NCI-H146 treated with DMSO at 0.1 percent for 48 hours (cell line): Measurements from ENCODE around the gene PBOV1.

Experiments
- DNase-seq: peaks from one replicate; lab custom pipeline; 2025; ENCODE audit not compliant: unreplicated experiment; lab: John Stamatoyannopoulos, UW

The PBOV1 gene

DNA sequence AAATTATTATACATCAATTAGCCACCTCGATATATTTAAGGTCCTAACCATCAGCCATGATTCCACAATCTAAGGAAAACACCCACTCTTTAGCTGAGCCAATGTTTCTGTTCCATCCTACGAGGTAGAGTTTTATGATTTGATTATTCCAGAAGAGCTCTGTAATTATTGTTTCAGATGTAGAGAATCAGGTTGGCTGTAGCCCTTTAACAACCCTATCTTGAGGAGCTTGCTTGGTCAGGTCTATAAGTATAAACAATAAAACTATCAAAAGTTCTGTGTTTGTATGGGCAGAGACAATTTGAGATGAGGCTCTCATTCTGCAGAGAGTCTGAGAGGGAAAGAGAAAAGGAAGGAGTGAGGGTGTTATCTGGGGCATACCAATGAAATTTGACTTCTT lies at the start of gene PBOV1:
Gene PBOV1 (minus strand): TSS at position 43 of the 400 bp plus-strand sequence. CDS start 96 bp downstream, outside the sequence.
- no peak for DNase-seq

DNA sequence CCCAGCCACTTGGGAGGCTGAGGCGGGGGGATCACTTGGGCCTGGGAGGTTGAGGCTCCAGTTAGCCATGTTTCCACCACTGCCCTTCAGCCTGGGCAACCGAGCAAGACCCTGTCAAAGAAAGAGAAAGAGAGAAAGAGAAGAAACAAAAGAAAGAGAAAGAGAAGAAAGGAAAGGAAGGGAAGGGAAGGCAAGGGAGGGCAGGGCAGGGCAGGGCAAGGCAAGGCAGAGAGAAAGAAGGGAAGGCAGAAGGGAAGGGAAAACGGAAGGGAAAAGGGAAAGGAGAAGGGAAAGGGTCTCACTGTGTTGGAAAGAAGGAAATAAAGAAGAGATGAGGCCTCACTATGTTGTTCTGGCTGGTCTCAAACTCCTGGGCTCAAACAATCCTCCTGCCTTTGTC lies 47.8 kb upstream of the PBOV1 start:
- DNase-seq = no peak

DNA sequence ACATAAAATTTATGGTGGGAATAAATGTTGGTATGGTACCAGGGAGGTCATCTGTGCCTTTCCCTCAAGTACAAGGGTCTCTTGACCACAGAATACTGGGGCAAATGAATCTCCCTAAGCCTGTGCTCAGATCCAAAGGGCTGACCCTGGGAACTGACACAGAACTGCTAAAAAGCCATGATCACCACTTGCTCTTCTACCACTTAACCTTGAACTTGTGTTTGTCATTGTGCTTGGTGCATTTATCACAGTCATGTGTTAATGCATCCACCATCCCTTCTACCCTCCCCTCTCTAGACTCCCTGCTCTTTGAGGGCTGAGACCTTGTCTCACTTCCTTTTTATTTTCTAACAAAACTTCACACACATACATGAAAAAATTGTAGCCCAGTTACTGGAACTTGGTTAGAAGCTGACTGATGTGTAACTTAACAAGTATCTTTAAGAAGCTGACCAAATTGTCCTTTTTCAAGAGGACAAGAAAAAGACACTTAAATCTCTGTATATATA lies 46.1 kb upstream of the PBOV1 start:
- DNase-seq = no peak

DNA sequence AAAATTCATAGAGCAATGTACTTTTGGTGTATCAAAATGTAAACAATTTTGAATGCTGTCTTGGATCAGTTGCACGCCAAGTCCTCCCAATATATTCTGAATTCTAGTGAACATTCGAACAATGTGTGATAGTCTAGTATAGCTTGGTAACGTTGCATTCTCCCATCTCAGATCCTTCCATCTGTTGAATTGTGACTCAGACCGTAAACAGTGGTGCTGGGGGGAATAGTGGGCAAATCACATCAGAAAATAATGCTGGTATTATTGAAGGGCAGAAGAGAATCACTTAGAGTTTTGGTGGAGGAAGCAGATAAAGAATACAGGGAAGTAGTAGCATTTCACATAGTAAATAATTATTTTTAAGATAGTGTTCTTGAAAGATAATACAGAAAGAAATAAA lies 45.7 kb upstream of the PBOV1 start:
- DNase-seq = no peak

- DNase-seq = no peak
These were observed 43.0 kb upstream of the PBOV1 start for GRCh38 chr6:138261116-138261780.

DNA sequence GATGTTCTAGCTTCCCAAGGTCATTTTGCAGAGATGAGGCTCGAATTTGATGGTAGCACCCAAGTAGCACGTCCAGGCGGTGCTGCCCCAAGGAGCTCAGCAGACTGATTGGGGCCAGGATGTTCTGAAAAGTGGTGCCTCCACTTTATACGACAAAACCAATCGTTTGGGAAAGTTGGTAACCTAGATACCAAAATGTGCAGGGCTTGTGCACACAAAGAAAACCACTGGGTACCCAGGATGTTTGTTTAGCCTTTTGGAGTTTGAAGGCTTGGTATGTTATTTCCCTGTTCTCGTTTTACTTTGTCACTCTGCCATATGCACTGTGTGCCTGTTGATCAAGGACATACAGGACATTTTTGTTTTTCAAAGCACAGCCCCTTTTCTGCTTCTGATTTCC lies 40.7 kb upstream of the PBOV1 start:
- DNase-seq = no peak

DNA sequence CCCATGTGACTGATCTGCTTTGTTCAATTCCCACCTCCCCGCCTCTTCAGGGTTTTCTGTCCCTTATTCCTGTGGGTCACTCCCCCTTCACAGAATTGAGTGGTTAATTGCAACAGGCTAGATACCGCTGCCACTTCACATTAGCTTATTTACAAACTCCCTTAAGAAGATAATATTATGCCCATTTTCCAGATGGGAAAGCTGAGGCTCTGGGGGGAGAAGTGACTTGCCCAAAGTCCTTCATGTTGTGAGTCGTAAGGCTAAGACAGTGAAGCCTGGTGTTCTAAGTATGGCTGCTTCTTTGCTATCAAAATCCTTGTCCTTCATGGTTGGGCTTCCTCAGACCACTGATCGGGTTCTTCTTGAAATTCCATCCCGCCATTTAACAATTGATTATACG lies 39.9 kb upstream of the PBOV1 start:
- no peak for DNase-seq

DNA sequence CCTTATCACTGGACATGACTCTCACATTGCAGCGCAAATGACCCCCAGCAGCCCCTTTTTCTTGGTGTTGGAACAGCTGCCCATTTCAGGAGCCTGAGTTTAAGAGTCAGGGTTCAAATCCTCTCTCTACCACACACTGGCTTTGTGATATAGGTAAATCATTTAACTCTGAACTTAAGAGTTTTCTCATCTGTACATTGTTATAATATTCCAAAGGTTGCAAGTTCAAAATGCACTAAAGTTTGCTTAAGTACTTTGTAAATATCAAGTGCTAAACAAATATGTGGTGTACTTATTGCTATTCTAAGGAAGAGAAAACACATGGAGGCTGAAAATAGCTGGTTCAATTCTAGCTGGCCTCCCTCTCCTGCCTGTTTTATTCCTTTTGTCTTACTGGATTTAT lies 39.3 kb upstream of the PBOV1 start:
- no peak for DNase-seq

GRCh38 chr6:138255443-138255842 lies 37.2 kb upstream of the PBOV1 start:
- no peak for DNase-seq

DNA sequence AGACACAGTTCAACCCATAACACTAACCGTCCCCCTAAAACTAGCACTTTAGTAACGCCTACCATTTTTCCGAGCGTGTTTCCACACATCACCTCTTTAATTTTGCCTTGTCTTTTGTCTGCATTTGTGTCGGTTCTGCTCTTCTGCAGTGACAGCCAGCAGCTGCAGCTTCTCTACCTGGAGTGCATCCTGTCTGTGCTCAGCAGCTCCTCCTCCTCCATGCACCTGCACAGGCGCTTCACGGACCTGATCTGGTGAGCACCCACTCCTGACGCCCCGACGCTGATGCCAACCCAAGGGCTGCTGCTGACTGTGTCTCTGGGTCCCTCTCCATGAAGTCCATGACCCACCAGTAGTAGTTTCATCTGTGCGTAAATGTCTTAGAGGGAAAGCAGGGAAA lies 35.4 kb upstream of the PBOV1 start:
- DNase-seq = no peak

- no peak for DNase-seq
These were observed 32.4 kb upstream of the PBOV1 start for GRCh38 chr6:138250513-138251247.

DNA sequence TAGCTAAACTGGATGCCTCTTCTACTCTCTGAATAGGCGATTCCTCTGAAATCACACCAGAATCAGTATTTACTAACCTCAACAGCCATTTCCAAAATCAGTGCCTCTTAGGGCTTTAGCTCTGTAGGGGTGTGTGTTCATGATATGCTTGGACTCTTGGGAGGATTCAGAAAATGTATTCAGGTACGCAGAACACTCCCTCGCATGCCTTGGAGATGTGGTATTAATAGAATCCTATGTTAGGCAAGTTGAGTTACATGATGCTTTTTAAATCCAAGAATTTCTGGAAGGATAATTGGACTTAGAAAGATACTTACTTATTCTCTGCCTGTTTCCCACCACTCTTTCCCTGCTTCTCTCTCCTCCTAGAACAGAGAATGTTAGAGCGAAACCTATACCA lies 31.8 kb upstream of the PBOV1 start:
- DNase-seq = no peak

GRCh38 chr6:138248878-138249277 lies 30.6 kb upstream of the PBOV1 start:
- no peak for DNase-seq

- no peak for DNase-seq
These were observed 29.7 kb upstream of the PBOV1 start for GRCh38 chr6:138248011-138248410.

GRCh38 chr6:138246650-138247440 lies 28.6 kb upstream of the PBOV1 start:
- no peak for DNase-seq

DNA sequence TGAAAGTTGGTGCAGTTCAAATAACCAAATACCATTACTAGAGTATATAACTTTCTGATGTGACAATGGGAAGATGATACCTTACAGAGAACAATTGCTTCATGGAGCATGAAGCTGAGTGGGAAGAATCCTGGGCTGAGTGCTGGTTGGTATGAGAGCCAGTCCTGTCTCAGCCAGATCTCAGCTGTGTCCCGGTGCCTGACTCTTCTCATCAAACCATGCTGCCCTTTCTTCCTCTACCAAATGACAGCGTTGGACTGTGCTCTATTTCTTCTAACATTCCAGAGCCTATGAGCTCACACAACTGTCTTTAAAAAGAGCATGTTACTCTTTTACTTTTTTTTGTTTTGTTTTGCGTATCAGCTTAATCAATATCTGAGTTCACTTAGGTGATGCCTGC lies 27.5 kb upstream of the PBOV1 start:
- DNase-seq = no peak

GRCh38 chr6:138242987-138243592 lies 24.8 kb upstream of the PBOV1 start:
- DNase-seq = peak; percentile 85

- DNase-seq = no peak
These were observed 23.6 kb upstream of the PBOV1 start for GRCh38 chr6:138241934-138242333.

DNA sequence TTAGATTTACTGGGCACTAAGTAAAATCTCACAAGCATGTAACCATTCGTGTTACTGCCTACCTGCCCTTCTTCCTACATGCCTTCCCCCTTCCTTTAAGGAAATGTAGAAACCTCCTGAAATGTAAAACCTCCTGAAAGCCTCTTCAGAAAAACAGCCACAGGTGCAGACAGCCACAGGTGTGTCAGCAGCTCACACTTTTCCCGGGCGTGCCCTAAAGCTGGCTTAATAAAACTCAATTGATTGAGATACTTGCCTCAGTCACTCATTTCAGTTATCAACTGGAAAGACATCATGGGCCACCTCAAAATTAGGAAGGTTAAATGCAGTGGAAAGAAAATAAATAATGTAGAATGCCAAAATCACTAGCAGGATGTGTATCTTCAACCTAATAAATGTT lies 23.1 kb upstream of the PBOV1 start:
- DNase-seq = no peak

GRCh38 chr6:138240476-138241245 lies 22.4 kb upstream of the PBOV1 start:
- DNase-seq = peak; percentile 93

- DNase-seq = peak; percentile 23
These were observed 21.5 kb upstream of the PBOV1 start for GRCh38 chr6:138239774-138240173.
